ENCODE measurements around the gene NFE2L2. TPM values are rescaled to one million over a fixed set of nuclear protein-coding genes. Genes with fewer than 3 reads are reported as not detected.
A peak's percentile ranks its signal among the peaks of the same experiment; 100 is the strongest.

The NFE2L2 gene
- total and polyA plus RNA-seq, 9 of the 15 experiments (the other 6 are each of a cell fraction or from before 2014, with no cell fraction given): 29.3 to 120 (median 59.3) TPM

GRCh38 chr2:177212106-177212890 lies 52.2 kb downstream of the NFE2L2 start, which contains the start of gene HNRNPA3 (continued):
- TF ChIP-seq ELF2 (CRISPR knock-in tag; IDR thresholded peaks at IDR 0.05) (0 out of 2 replicates have a peak, but pooled peaks have one; percentile 16), FOXA1 (IDR thresholded peaks at IDR 0.05; ENCODE audit: borderline replicate concordance) (no peak), SLC30A9 (CRISPR knock-in tag; IDR thresholded peaks at IDR 0.05) (no peak), SRSF9 (IDR thresholded peaks at IDR 0.05; ENCODE audit: borderline replicate concordance, low read depth, low read length) (no peak), ZNF644 (tag; IDR thresholded peaks at IDR 0.05; ENCODE audit: low read depth) (no peak; the same call in 1 of the 2 replicates), CCNT2 (IDR thresholded peaks at IDR 0.05; ENCODE audit: borderline replicate concordance, extremely low read depth, insufficient read length, low read depth, low read length) (peak; percentile 77), ARID3B (CRISPR knock-in tag; IDR thresholded peaks at IDR 0.05; ENCODE audit: borderline replicate concordance) (no peak), STAG1 (CRISPR knock-in tag; IDR thresholded peaks at IDR 0.05; ENCODE audit: borderline replicate concordance) (no peak), FIP1L1 (IDR thresholded peaks at IDR 0.05; ENCODE audit: low read depth, low read length, poor library complexity, severe bottlenecking) (no peak), SNIP1 (IDR thresholded peaks at IDR 0.05; ENCODE audit: low read depth) (no peak), ZBTB26 (CRISPR knock-in tag; IDR thresholded peaks at IDR 0.05) (0 out of 2 replicates have a peak, but pooled peaks have one; percentile 36), NELFE (IDR thresholded peaks at IDR 0.05; ENCODE audit: insufficient read depth, insufficient read length) (no peak), KLF10 (CRISPR knock-in tag; IDR thresholded peaks at IDR 0.05) (no peak), DDX20 (tag; IDR thresholded peaks at IDR 0.05; ENCODE audit: low read depth) (no peak; the same call in 1 of the 2 replicates), KDM1A (IDR thresholded peaks at IDR 0.05) (no peak), TBL1XR1 (IDR thresholded peaks at IDR 0.05; ENCODE audit: low read length in 2 of 2) (peak in 1 of 2 experiments; percentile 56; a peak in 1 of 4 replicates), RFX7 (CRISPR knock-in tag; IDR thresholded peaks at IDR 0.05) (no peak), ZFP91 (CRISPR knock-in tag; IDR thresholded peaks at IDR 0.05) (no peak; the same call in 1 of the 2 replicates), PPARD (CRISPR knock-in tag; IDR thresholded peaks at IDR 0.05) (no peak)

Data from K562 (cell line).